MCF 10A (cell line): ENCODE data around the gene BICD1. TPM values are rescaled to one million over a fixed set of nuclear protein-coding genes. Genes with fewer than 3 reads are reported as not detected.

Source experiments
- BruUV-seq: library from RNA; stranded (reverse); fragments of 400-500 nt; replicated peaks from 2 replicates; lab custom pipeline; 2021; lab: Mats Ljungman, UMichigan
- CTCF ChIA-PET: fragments of 300-600 bp; sonication (Branson Sonifier 250); formaldehyde crosslinking; extraction: SDS; loops from one replicate; lab custom pipeline; 2021; ENCODE audit warnings: antibody characterized with exemption, inconsistent platforms; lab: Yijun Ruan, JAX
- POLR2A ChIA-PET: fragments of 300-600, 350-650 bp; sonication (Branson Sonifier 250); formaldehyde crosslinking; extraction: SDS; loops from one replicate; lab custom pipeline; 2020; ENCODE audit warnings: antibody characterized with exemption, inconsistent platforms; lab: Yijun Ruan, JAX
- DNase-seq: peaks from one replicate; pipeline ENCODE4 v3.0.0-alpha.2; 2018; ENCODE audit not compliant: unreplicated experiment
- H3K27ac Mint-ChIP-seq: one replicate; pipeline ENCODE4 v1.8.0; 2022; ENCODE audit warnings: mild to moderate bottlenecking, low read depth, mixed read lengths; ENCODE audit not compliant: unreplicated experiment
- H3K27me3 Mint-ChIP-seq: one replicate; pipeline ENCODE4 v1.8.0; 2022; ENCODE audit warnings: mixed read lengths; ENCODE audit not compliant: insufficient read depth, unreplicated experiment
- H3K36me3 Mint-ChIP-seq: one replicate; pipeline ENCODE4 v1.8.0; 2022; ENCODE audit warnings: mild to moderate bottlenecking, moderate library complexity, mixed read lengths; ENCODE audit not compliant: insufficient read depth, unreplicated experiment
- H3K4me1 Mint-ChIP-seq: one replicate; pipeline ENCODE4 v1.8.0; 2022; ENCODE audit warnings: mixed read lengths; ENCODE audit not compliant: insufficient read depth, unreplicated experiment
- H3K4me3 Mint-ChIP-seq: one replicate; pipeline ENCODE4 v1.8.0; 2022; ENCODE audit warnings: mild to moderate bottlenecking, moderate library complexity, mixed read lengths; ENCODE audit not compliant: unreplicated experiment
- H3K9me3 Mint-ChIP-seq: one replicate; pipeline ENCODE4 v1.8.0; 2022; ENCODE audit warnings: mixed read lengths; ENCODE audit not compliant: unreplicated experiment
- CTCF ChIP-seq: fragments of 200-600 bp; IDR thresholded peaks from one replicate; pipeline ENCODE4 v1.8.0; 2022; ENCODE audit warnings: antibody characterized with exemption, mild to moderate bottlenecking; ENCODE audit not compliant: unreplicated experiment
- intact Hi-C: fragments of 100-400 bp; cut with micrococcal nuclease; formaldehyde crosslinking; loops from 2 replicates; pipeline ENCODE4 v1.14.1; 2022
- total RNA-seq: library from RNA; stranded (reverse); gene quantifications from 2 replicates; pipeline ENCODE4 v1.2.3, GENCODE V29; 2022

Gene BICD1
- total RNA-seq, 1 experiment from 2014 or later: 49.3 TPM

GRCh38 chr12:32161058-32161457 lies 54.4 kb downstream of the BICD1 start:
- H3K9me3 Mint-ChIP-seq: no peaks in the 10 kb centered on the region
- BruUV-seq: no TSS peak
- no peaks in the 10 kb centered on the region for H3K4me1 Mint-ChIP-seq
- no peak overlapping the region for H3K27ac Mint-ChIP-seq
- H3K36me3 Mint-ChIP-seq: no peaks in the 10 kb centered on the region
- TF ChIP-seq CTCF: no peak
- CTCF ChIA-PET: no interaction called here
- intact Hi-C loops: no loop called here
- no peak for DNase-seq
- no peaks in the 10 kb centered on the region for H3K27me3 Mint-ChIP-seq
- H3K4me3 Mint-ChIP-seq: no peak overlapping the region
- POLR2A ChIA-PET: no interaction called here

DNA sequence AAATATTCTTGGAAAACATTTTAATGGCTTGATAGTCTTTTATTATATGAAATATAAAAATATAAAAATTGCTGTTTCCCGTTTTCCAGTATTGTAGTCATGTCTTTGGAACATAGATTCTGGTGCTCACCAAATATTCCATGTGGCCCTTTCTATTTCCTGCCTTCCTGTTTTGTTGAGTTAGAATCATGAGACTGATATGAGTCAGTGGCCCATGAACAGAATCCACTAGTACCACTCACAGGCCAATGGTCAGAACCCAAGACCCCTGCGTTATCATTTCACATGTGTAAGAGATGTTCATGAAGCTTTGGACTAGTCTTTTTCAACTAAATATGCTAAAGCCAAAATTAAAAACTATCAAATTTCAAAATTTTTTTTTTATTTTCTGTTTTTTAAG lies 56.9 kb downstream of the BICD1 start:
- no peaks in the 10 kb centered on the region for H3K36me3 Mint-ChIP-seq
- H3K4me1 Mint-ChIP-seq: no peaks in the 10 kb centered on the region
- no peak overlapping the region for H3K4me3 Mint-ChIP-seq
- no peaks in the 10 kb centered on the region for H3K27me3 Mint-ChIP-seq
- POLR2A ChIA-PET: no interaction called here
- no peak for TF ChIP-seq CTCF
- DNase-seq: no peak
- CTCF ChIA-PET: interaction anchor here (0.6 to 1.1 kb wide), 2 partner anchors 8 to 807 kb away, joined by 3 read pairs; no protein-coding TSS in a partner anchor
- no TSS peak for BruUV-seq
- intact Hi-C loops: no loop called here
- no peak overlapping the region for H3K27ac Mint-ChIP-seq
- H3K9me3 Mint-ChIP-seq: no peaks in the 10 kb centered on the region

DNA sequence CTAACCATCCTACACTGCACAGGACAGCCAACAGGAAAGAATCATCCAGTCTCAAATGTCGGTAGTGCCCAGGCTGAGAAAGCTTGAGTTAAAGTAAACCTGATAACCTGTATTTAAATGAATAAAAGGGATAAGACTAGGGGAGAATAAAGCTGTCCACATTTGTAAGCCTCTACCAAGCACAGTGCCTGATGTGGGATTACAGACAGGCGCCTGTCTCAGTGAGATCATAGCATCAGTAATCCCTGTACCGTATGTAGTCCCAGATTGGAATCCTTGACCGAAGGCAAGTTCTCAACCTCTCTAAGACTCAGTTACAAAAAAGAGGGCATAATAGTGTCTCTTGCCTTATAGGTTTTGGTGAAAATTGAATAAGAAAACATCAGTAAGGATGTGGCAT lies 59.9 kb downstream of the BICD1 start:
- intact Hi-C loops: no loop called here
- CTCF ChIA-PET: interaction anchor here (0.9 kb wide), 1 partner anchor 11 kb away, joined by 6 read pairs; no protein-coding TSS in a partner anchor
- H3K27ac Mint-ChIP-seq: no peak overlapping the region

DNA sequence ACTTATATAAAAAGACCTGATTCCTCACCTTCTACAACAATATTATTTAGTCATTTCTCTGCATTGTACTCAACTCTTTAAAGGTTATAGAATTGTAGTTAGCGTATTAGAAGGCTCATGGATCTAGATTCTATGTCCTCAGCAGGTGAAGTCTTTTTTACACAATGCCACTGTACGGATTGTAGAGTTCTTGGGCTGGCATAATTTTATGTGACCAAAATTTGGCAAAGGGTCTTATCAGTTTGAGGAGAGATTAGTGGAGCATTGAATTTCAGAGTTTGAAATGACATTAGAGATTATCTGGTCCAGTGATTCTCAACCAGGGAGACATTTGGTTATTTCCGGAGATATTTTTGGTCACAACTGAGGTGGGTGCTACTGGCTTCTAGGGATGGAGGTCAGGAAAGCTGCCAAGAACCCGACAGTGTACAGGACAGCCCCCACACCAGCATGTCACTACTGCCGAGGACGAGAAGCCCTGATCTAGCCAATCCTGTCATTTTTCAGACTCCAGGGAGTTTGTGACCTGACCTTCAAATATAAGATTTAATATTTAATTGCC lies 63.9 kb downstream of the BICD1 start:
- no TSS peak for BruUV-seq
- no peaks in the 10 kb centered on the region for H3K9me3 Mint-ChIP-seq

More for the DNA sequence above, 59.9 kb downstream of the BICD1 start:
- no peaks in the 10 kb centered on the region for H3K9me3 Mint-ChIP-seq
- no peak for DNase-seq
- POLR2A ChIA-PET: interaction anchor here (1.0 kb wide), 1 partner anchor 57 kb away, joined by 3 read pairs; no protein-coding TSS in a partner anchor
- no peaks in the 10 kb centered on the region for H3K36me3 Mint-ChIP-seq
- H3K27me3 Mint-ChIP-seq: no peaks in the 10 kb centered on the region
- no peak for TF ChIP-seq CTCF
- H3K4me3 Mint-ChIP-seq: no peak overlapping the region
- BruUV-seq: no TSS peak
- H3K4me1 Mint-ChIP-seq: no peaks in the 10 kb centered on the region

More for the DNA sequence above, 63.9 kb downstream of the BICD1 start:
- H3K27ac Mint-ChIP-seq: no peak overlapping the region
- intact Hi-C loops: no loop called here
- CTCF ChIA-PET: no interaction called here
- H3K4me1 Mint-ChIP-seq: no peaks in the 10 kb centered on the region
- no peak for TF ChIP-seq CTCF
- no peak overlapping the region for H3K4me3 Mint-ChIP-seq
- H3K36me3 Mint-ChIP-seq: no peaks in the 10 kb centered on the region
- DNase-seq: no peak
- POLR2A ChIA-PET: no interaction called here
- no peaks in the 10 kb centered on the region for H3K27me3 Mint-ChIP-seq
